NCI-H446 treated with DMSO at 0.1 percent for 48 hours (cell line): ENCODE data around the gene ACTG2.

Experiments used
- DNase-seq: peaks from one replicate; lab custom pipeline; 2025; lab: John Stamatoyannopoulos, UW

The ACTG2 gene

DNA sequence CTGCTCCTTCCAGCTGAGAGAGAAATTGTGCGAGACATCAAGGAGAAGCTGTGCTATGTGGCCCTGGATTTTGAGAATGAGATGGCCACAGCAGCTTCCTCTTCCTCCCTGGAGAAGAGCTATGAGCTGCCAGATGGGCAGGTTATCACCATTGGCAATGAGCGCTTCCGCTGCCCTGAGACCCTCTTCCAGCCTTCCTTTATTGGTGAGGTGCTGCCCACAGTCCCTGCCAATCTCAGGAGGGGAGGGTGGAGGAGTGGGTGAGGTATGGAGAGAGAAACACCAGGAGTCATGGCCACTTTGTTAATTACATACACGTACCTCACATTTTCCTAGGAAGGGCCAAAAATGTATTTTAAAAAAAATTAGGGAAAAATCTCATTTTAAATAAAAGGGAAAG is 21.9 kb downstream of the ACTG2 start:
- DNase-seq: no peak

DNA sequence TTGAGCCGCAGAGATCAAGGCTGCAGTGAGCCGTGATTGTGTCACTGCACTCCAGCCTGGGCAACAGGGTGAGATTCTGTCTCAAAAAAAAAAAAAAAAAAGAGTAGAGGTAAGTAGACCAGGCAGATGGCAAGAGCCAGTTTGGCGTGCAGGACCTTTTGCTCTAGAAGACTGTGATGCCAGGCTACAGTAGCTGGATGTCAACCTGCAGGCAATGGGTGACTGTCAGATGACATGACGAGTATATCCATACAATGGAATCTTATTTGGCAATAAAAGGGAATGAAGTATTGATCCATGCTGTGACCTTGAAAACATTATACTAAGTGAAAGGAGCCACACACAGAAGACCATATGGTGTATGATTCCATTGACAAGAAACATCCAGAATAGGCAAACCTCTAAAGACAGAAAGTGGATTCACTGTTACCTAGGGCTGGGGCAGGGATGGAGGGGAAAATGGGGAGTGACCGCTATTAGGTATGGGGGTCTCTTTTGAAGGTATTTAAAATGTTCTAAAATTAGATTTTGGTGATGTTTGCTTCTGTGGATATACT is 22.7 kb downstream of the ACTG2 start:
- DNase-seq: no peak

DNA sequence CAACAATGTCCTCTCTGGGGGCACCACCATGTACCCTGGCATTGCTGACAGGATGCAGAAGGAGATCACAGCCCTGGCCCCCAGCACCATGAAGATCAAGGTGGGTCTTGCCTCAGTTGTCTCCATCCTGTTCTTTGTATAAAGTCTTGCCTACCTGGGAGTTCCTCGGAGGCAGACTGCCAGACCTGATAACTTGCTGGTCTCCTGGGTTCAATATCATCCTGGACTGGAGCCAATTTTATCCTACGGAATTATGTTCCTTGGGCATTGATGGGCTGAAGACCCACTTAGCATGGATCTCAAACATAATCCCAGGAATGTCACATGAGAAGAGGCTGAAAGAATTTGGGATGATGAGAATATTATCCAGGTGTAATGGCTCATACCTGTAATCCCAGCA is 23.9 kb downstream of the ACTG2 start:
- no peak for DNase-seq

DNA sequence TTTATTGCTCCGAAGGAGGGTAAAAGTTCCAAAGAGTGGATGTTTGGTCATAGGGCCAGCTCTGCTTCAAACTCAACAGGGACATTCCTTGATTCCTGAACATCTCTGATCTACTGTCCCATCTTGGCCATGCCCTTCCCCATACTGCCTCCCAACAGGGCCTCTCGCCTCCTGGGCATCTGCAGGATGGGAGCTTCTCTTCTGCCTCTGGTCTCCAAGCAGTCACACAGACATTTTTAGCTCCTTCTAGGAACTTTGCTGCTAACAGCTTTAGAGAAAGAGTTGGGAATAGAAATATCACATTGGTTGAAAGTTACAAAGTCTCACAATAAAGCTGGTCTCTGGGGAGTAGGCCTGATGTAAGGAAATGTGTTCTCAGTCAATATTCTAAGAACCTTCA is 24.5 kb downstream of the ACTG2 start:
- DNase-seq: no peak

DNA sequence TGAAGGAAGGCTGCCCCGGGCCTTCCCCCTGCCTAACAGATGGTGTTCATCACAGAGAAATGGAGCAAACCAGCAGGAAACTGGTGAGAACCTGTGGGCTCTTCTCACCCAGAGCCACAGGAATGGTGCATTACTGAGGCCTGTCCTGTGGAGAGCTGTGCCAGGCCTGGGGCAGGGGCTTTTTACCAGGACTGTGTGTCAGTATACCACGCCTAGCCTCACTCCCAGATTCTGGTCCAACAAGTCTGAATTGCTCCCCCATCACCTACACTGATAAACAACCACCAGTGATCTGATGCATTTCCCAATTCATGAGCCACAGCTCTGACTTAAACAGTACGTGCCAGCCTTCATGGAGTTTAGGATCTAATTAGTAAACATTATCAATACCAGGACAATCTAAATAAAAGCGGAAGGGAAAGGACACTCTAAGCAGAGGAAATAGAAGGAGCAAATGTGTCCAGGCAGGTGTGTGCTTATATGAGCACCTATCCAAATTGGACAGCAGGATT is 24.9 kb downstream of the ACTG2 start:
- DNase-seq: no peak

DNA sequence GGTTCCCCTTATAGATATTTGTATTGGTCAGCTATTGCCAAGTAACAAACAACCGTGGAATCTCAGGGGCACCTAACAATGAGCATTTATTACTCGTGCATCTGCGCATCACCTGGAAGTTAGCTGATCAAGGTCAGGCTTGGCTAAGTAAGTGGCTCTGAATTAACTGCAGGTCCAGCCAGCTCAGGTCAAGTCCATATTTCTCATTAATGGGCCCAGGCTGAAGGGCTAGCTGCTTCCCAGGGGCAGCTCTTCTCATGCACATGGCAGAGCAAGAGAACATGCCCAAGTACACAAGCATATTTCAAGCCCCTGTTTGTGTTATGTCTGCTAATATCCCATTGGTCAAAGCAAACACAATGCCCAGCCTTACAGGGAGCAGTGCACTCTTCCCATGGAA is 26.0 kb downstream of the ACTG2 start:
- DNase-seq: no peak

GRCh38 chr2:73919596-73920228 is 26.9 kb downstream of the ACTG2 start:
- no peak for DNase-seq

GRCh38 chr2:73920577-73921545 is 28.1 kb downstream of the ACTG2 start:
- no peak for DNase-seq

DNA sequence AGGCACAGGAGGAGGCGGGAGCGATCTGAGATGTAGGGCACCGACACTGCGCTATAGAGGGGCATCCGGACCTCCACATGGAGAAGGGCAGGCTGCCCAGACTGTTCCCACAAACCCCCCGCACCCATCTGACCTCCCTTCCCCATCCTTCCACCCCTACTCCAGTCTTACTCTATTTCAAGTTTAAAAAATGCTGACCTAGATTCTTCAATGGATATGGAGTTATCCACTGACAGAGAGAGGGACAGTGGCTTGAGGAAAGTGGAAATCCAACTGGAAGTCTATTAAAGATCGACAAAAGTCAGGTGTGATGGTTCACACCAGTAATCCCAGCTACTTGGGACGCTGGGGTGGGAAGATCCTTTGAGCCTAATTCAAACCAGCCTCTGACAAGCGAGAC is 28.8 kb downstream of the ACTG2 start:
- no peak for DNase-seq

DNA sequence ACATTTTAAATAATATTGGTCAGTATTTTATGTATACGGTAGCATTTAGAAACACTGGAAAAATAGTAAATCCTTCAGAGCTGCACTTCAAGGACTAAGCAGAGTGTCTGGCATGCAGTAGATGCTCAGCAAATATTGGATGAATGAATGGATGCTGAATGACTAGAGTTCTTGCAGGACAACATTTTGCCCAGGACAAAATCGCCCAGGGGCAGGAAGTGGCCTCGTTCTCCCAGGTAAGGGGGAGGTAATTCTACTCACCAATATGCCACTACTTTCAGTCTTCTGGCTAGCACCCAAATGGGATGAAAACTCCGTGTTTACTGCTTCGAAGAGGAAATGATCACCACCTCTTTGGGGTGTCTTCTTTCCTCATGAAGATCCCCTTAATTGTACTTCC is 29.9 kb downstream of the ACTG2 start:
- DNase-seq: no peak

DNA sequence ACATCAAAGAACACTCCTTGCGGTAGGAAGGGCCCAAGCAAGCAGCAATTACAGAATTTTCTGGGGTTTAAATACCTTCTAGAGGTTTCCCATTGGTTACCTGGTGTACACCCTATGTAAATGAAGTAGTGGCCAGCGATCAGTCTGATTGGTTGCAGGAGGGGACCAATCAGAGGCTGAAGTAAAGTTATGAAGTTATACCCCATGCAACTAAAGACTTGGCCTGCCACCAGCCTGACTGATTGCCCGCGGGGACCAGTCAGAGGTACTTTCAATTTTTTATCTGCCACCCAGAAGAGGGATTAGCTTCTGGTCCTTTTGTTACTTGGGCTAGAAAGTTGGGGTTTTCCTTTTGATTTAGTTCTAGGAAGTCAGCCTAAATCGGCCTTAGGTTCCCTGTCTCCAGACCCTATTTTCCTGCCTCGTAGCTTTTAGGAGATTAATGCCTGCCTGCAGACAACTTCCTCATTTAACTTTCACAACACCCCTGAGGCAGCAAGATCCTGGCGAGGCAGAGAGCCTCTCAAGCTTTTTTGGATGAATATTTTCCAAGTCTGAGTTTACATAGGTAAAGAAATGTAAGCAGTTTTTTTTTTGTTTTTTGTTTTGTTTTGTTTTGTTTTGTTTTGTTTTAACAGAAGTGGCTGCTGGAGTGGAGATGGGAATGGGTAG is 32.4 kb downstream of the ACTG2 start:
- no peak for DNase-seq

GRCh38 chr2:73925853-73926492 is 33.2 kb downstream of the ACTG2 start:
- no peak for DNase-seq

- DNase-seq: peak; percentile 94
These were observed 33.9 kb downstream of the ACTG2 start, which contains the start of gene DGUOK for GRCh38 chr2:73926493-73927327. Gene DGUOK (plus strand): TSS chr2:73926880. CDS start chr2:73926911, 31 bp downstream.

DNA sequence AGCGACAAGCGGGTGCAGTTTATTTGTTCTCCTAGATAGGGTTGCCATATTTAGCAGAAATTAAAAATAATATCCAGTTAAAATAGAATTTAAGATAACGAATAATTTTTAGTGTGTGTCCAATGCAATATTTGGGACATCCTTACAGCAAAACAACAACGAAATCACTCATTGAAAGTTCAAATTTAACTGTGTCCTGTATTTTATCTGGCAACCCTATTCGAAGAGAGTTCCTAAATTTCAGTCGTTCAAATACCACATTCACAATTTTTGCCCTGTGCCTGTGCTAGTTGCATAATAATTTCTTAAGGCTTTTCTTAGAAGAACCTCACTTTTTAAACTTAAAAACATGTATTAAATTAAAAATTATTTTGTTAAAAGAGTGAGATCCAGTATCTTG is 34.5 kb downstream of the ACTG2 start:
- no peak for DNase-seq

DNA sequence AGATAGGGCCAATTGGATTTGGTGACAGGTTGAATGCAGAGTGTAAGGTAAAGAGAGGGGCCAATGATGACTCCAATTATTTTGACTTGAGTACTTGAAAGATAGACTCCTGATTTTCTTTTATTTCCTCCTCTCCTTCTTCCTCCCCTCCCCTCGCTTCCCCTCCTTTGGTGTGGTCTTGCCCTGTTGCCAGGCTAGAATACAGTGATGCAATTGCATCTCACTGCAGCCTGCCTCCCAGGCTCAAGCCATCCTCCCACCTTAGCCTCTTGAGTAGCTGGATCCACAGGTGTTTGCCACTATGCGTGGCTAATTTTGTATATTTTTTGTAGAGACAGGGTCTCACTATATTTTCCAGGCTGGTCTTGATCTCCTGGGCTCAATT is 36.1 kb downstream of the ACTG2 start:
- DNase-seq: no peak

- no peak for DNase-seq
These were observed 37.6 kb downstream of the ACTG2 start for GRCh38 chr2:73930386-73930785.

DNA sequence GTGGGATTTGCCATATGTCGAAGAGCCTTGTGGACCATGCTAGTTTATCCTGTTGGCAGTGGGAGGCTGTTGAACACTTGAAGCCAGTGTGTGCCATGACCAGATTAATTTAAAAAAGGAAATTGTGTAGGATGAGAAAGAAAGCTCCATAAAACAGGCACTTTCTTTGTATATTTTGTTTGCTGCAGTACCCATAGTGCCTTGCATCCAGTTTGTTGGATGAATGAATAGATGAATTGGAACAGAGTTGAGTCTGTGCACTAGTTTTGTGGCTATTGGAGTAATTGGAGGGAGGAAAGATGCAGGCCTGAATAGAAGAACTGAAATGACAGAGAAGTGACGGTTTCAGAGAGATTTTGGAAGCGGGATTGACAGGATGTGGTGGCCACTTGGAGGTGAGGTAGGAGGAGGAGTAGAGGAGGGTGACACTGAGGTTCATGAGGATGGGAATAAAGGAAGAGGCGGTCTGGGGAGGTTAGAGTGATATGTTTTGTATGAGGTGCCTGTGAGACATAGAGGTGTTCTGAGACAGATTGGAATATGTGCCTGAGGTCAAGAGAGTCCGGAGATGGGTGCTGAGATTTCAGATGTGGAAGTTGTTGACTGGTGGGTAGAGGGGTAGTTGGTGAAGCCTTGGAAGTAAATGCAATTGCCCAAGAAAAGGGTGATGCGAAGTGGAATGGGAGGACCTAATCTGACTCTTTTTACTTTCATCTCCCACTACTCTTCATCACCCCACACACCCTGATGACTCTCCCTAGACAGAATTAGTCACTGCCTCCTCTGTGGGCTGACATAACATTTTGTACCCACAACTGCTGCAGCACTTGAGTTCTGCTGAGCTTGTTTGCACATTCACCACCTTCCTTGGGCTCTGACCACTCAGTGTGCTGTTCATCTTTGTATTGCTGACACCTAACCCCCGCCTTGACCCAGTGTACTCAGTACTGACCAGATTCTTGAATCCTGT is 39.0 kb downstream of the ACTG2 start:
- DNase-seq: no peak

GRCh38 chr2:73933194-73933593 is 40.4 kb downstream of the ACTG2 start:
- no peak for DNase-seq

- DNase-seq: no peak
These were observed 42.8 kb downstream of the ACTG2 start for GRCh38 chr2:73935641-73936040.
